Neural progenitor cell (in vitro differentiated cells): ENCODE results near the gene GPRC5D. TPM values are rescaled to one million over a fixed set of nuclear protein-coding genes. Genes with fewer than 3 reads are reported as not detected.

Source experiments
- DNase-seq: peaks from one replicate; pipeline ENCODE4 v3.0.0-alpha.2; 2016; ENCODE audit warnings: low spot score
- H2AFZ ChIP-seq: fragments of 200-600 bp; sonication (generic); replicated peaks from 2 replicates; pipeline ENCODE4 v1.6.1; 2016; ENCODE audit warnings: antibody characterized with exemption
- H3F3A ChIP-seq: fragments of 200-600 bp; sonication (generic); 2 replicates; pipeline ENCODE4 v1.6.1; 2016; ENCODE audit warnings: antibody characterized with exemption, low read depth
- H3K27ac ChIP-seq: fragments of 200-600 bp; sonication (generic); 2 replicates; pipeline ENCODE4 v1.5.1; 2016; ENCODE audit warnings: mild to moderate bottlenecking
- H3K27me3 ChIP-seq: fragments of 200-600 bp; sonication (generic); 2 replicates; pipeline ENCODE4 v1.6.1; 2016; ENCODE audit warnings: mild to moderate bottlenecking, moderate library complexity
- H3K36me3 ChIP-seq: fragments of 200-600 bp; sonication (generic); 2 replicates; pipeline ENCODE4 v1.5.1; 2016
- H3K4me1 ChIP-seq: fragments of 200-600 bp; sonication (generic); 2 replicates; pipeline ENCODE4 v1.6.1; 2016; ENCODE audit warnings: mixed run types
- H3K4me2 ChIP-seq: fragments of 200-600 bp; sonication (generic); 2 replicates; pipeline ENCODE4 v1.6.1; 2016
- H3K4me3 ChIP-seq: fragments of 200-600 bp; sonication (generic); 2 replicates; pipeline ENCODE4 v1.5.1; 2016
- H3K79me2 ChIP-seq: fragments of 200-600 bp; sonication (generic); 2 replicates; pipeline ENCODE4 v1.6.1; 2016; ENCODE audit warnings: low read depth
- H3K9ac ChIP-seq: fragments of 200-600 bp; sonication (generic); 2 replicates; pipeline ENCODE4 v1.6.1; 2016
- H3K9me3 ChIP-seq: fragments of 200-600 bp; sonication (generic); 2 replicates; pipeline ENCODE4 v1.5.1; 2016; ENCODE audit warnings: low read depth
- H4K20me1 ChIP-seq: fragments of 200-600 bp; sonication (generic); 2 replicates; pipeline ENCODE4 v1.6.1; 2016; ENCODE audit warnings: low read depth
- H3K27ac Mint-ChIP-seq: 3 replicates; pipeline ENCODE4 v1.8.0; 2021; ENCODE audit warnings: mixed read lengths
- H3K27me3 Mint-ChIP-seq: 2 replicates; pipeline ENCODE4 v1.8.0; 2022; ENCODE audit warnings: low read depth, mild to moderate bottlenecking, inconsistent platforms, moderate library complexity, mixed read lengths; ENCODE audit not compliant: insufficient read depth
- H3K36me3 Mint-ChIP-seq: 3 replicates; pipeline ENCODE4 v1.8.0; 2021; ENCODE audit warnings: mixed read lengths
- H3K4me1 Mint-ChIP-seq: 3 replicates; pipeline ENCODE4 v1.8.0; 2021; ENCODE audit warnings: mixed read lengths
- H3K4me3 Mint-ChIP-seq: 3 replicates; pipeline ENCODE4 v1.8.0; 2021; ENCODE audit warnings: mild to moderate bottlenecking, moderate library complexity, mixed read lengths
- H3K9me3 Mint-ChIP-seq: 3 replicates; pipeline ENCODE4 v1.8.0; 2020; ENCODE audit warnings: mixed read lengths
- EZH2 ChIP-seq: fragments of 200-600 bp; sonication (generic); IDR thresholded peaks from 2 replicates; pipeline ENCODE4 v1.6.1; 2017; ENCODE audit warnings: antibody characterized with exemption, mild to moderate bottlenecking, moderate library complexity
- EZH2phosphoT487 ChIP-seq: fragments of 200-600 bp; sonication (generic); IDR thresholded peaks from 2 replicates; pipeline ENCODE4 v1.6.1; 2017; ENCODE audit warnings: antibody characterized with exemption
- total RNA-seq: library from RNA; depleted of rRNA; stranded (reverse); fragments of >200 nt; gene quantifications from 2 replicates; pipeline ENCODE4 v1.2.3, GENCODE V29; 2015; ENCODE audit warnings: low replicate concordance
- TF ChIP-seq, protein P1 (sequence below): fragments of 200-600 bp; sonication (generic); IDR thresholded peaks from 2 replicates; pipeline ENCODE4 v1.5.1; 2017; ENCODE audit warnings: antibody characterized with exemption, mild to moderate bottlenecking

Gene GPRC5D
- total RNA-seq, 1 donor from 2014 or later = not detected

DNA sequence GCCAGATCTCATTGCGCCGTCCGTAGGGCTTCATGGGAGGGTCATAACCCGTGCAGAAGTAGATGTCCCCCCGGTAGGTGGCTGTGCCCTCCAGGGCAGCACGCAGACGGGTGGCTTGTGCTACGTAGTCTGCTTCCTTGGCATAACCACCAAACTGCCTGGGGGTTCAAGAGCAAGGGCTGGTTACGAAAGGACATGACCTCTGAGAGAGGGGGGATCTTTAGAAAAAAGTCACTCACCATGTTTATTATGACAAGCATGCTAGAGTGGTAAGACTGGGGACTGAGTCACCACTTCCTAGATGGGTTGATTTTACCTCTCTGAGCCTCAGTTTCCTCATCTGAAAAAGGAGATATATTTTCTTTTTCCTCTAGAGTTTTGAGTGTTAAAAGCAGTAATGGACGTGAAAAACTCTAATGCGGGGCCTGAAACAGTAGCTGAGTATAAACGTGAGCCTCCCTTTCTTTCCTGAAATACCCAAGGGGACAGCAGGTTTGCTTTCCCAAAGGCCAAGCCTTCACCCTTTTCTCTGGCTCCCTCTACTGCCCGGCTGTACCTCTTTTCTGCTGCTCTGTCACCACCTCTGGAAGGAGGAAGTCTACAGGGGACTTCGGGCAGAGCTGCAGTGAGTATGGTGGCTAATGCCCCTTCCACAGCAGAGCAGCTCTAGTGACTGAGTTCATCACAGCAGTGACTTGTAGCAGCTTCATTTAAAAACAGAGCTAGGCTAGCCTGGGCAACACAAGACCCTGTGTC, 23.5 kb upstream of the GPRC5D start:
- no peaks in the 10 kb centered on the region for H4K20me1 ChIP-seq
- no peak overlapping the region for H2AFZ ChIP-seq
- H3K27ac Mint-ChIP-seq = no peak overlapping the region
- H3K4me1 Mint-ChIP-seq = no peaks in the 10 kb centered on the region
- no peaks in the 10 kb centered on the region for H3K79me2 ChIP-seq
- H3K27me3 ChIP-seq = no peaks in the 10 kb centered on the region
- H3K36me3 Mint-ChIP-seq = peaks cover 43% of the 10 kb centered on the region
- H3K9ac ChIP-seq = no peak overlapping the region
- no peak overlapping the region for H3K4me2 ChIP-seq
- H3K4me1 ChIP-seq = no peaks in the 10 kb centered on the region
- no peaks in the 10 kb centered on the region for H3K9me3 ChIP-seq
- peak; percentile 54 for DNase-seq
- H3K27me3 Mint-ChIP-seq = no peaks in the 10 kb centered on the region
- H3K9me3 Mint-ChIP-seq = peaks cover 14% of the 10 kb centered on the region
- no peak overlapping the region for H3K4me3 ChIP-seq
- H3F3A ChIP-seq = no peaks in the 10 kb centered on the region
- no peak for TF ChIP-seq EZH2phosphoT487
- TF ChIP-seq, protein P1, sequence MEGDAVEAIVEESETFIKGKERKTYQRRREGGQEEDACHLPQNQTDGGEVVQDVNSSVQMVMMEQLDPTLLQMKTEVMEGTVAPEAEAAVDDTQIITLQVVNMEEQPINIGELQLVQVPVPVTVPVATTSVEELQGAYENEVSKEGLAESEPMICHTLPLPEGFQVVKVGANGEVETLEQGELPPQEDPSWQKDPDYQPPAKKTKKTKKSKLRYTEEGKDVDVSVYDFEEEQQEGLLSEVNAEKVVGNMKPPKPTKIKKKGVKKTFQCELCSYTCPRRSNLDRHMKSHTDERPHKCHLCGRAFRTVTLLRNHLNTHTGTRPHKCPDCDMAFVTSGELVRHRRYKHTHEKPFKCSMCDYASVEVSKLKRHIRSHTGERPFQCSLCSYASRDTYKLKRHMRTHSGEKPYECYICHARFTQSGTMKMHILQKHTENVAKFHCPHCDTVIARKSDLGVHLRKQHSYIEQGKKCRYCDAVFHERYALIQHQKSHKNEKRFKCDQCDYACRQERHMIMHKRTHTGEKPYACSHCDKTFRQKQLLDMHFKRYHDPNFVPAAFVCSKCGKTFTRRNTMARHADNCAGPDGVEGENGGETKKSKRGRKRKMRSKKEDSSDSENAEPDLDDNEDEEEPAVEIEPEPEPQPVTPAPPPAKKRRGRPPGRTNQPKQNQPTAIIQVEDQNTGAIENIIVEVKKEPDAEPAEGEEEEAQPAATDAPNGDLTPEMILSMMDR = peak; percentile 55
- peaks cover 8% of the 10 kb centered on the region for H3K36me3 ChIP-seq
- H3K4me3 Mint-ChIP-seq = no peak overlapping the region
- no peak overlapping the region for H3K27ac ChIP-seq

GRCh38 chr12:12974211-12974610, 22.2 kb upstream of the GPRC5D start:
- Histone ChIP-seq H3K9ac (no peak overlapping the region), H2AFZ (no peak overlapping the region), H3F3A (no peaks in the 10 kb centered on the region), H3K79me2 (no peaks in the 10 kb centered on the region), H3K4me3 (no peak overlapping the region), H3K36me3 (peaks cover 8% of the 10 kb centered on the region), H3K27ac (no peak overlapping the region), H3K9me3 (no peaks in the 10 kb centered on the region), H4K20me1 (no peaks in the 10 kb centered on the region), H3K4me1 (no peaks in the 10 kb centered on the region), H3K4me2 (no peak overlapping the region), H3K27me3 (no peaks in the 10 kb centered on the region)
- peak overlapping the region; percentile 30 for H3K27ac Mint-ChIP-seq
- H3K36me3 Mint-ChIP-seq = peaks cover 43% of the 10 kb centered on the region
- TF ChIP-seq, protein P1 = no peak
- TF ChIP-seq EZH2phosphoT487 (no peak), EZH2 (no peak)
- H3K4me1 Mint-ChIP-seq = no peaks in the 10 kb centered on the region
- H3K9me3 Mint-ChIP-seq = peaks cover 14% of the 10 kb centered on the region
- no peaks in the 10 kb centered on the region for H3K27me3 Mint-ChIP-seq
- H3K4me3 Mint-ChIP-seq = no peak overlapping the region
- DNase-seq = no peak

DNA sequence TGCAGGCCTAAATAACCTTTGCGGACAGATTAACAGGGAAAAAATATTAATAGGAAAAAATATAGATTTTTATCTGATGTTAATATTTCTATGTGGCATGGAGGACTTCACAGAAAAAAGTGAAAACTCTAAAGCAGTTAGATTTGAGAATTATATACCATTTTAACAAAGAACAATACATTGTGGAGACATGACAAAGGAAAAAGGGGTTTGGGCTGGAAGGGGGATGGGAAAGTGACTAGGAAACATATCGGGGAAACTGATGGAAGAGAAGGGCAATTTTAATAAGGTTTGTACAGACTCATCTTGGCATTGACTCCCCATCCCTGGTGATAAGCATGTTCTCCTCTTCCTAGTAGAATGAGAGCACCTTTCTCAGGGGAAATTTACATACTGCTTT, 21.0 kb upstream of the GPRC5D start:
- H3K4me3 ChIP-seq = no peak overlapping the region
- no peak overlapping the region for H3K9ac ChIP-seq
- no peak overlapping the region for H3K4me2 ChIP-seq
- no peaks in the 10 kb centered on the region for H3K4me1 ChIP-seq
- no peaks in the 10 kb centered on the region for H3F3A ChIP-seq
- no peaks in the 10 kb centered on the region for H4K20me1 ChIP-seq
- DNase-seq = no peak
- no peak overlapping the region for H3K27ac ChIP-seq
- no peak overlapping the region for H3K4me3 Mint-ChIP-seq
- no peaks in the 10 kb centered on the region for H3K9me3 ChIP-seq
- H3K27me3 ChIP-seq = no peaks in the 10 kb centered on the region
- H3K36me3 Mint-ChIP-seq = peaks cover 45% of the 10 kb centered on the region
- H3K36me3 ChIP-seq = peaks cover 8% of the 10 kb centered on the region
- peaks cover 14% of the 10 kb centered on the region for H3K9me3 Mint-ChIP-seq
- no peak overlapping the region for H2AFZ ChIP-seq
- TF ChIP-seq EZH2phosphoT487 = no peak
- TF ChIP-seq EZH2 = no peak
- TF ChIP-seq, protein P1 = no peak
- no peak overlapping the region for H3K27ac Mint-ChIP-seq
- H3K4me1 Mint-ChIP-seq = no peaks in the 10 kb centered on the region
- H3K79me2 ChIP-seq = no peaks in the 10 kb centered on the region
- H3K27me3 Mint-ChIP-seq = no peaks in the 10 kb centered on the region
